DOHH2 (cell line): ENCODE data around the gene LHFPL6.

Experiments
- H3F3A ChIP-seq: fragments of 200-600 bp; sonication (generic), shearing (Covaris generic); 2 replicates; pipeline ENCODE4 v1.6.0; 2016; ENCODE audit warnings: antibody characterized with exemption, mild to moderate bottlenecking; ENCODE audit not compliant: control insufficient read depth, insufficient read depth
- H3K27ac ChIP-seq: fragments of 200-600 bp; sonication (generic); 2 replicates; pipeline ENCODE4 v1.5.1; 2014; ENCODE audit warnings: low read depth, mild to moderate bottlenecking, low read length, moderate library complexity
- H3K27me3 ChIP-seq: fragments of 200-600 bp; sonication (generic); 2 replicates; pipeline ENCODE4 v1.6.1; 2014; ENCODE audit warnings: mild to moderate bottlenecking, low read length, mixed read lengths; ENCODE audit not compliant: control insufficient read depth
- H3K36me3 ChIP-seq: fragments of 200-600 bp; sonication (generic); 2 replicates; pipeline ENCODE4 v1.6.1; 2014; ENCODE audit warnings: mild to moderate bottlenecking, low read length, moderate library complexity, mixed read lengths; ENCODE audit not compliant: control insufficient read depth
- H3K4me1 ChIP-seq: fragments of 200-600 bp; sonication (generic); 2 replicates; pipeline ENCODE4 v1.6.1; 2014; ENCODE audit warnings: mild to moderate bottlenecking, low read length, mixed read lengths; ENCODE audit not compliant: control insufficient read depth
- H3K4me2 ChIP-seq: fragments of 200-600 bp; sonication (generic); 2 replicates; pipeline ENCODE4 v1.6.0; 2014; ENCODE audit warnings: mild to moderate bottlenecking, low read length, moderate library complexity
- H3K4me3 ChIP-seq: fragments of 200-600 bp; sonication (generic); 2 replicates; pipeline ENCODE4 v1.5.1; 2014; ENCODE audit warnings: mild to moderate bottlenecking, low read length, mixed read lengths
- H3K79me2 ChIP-seq: fragments of 200-600 bp; sonication (generic); 2 replicates; pipeline ENCODE4 v1.6.1; 2014; ENCODE audit warnings: mild to moderate bottlenecking, low read length, mixed read lengths; ENCODE audit not compliant: control insufficient read depth
- H3K9me2 ChIP-seq: fragments of 200-600 bp; sonication (generic); replicated peaks from 2 replicates; pipeline ENCODE4 v1.6.1; 2014; ENCODE audit warnings: mild to moderate bottlenecking, low read length, mixed read lengths; ENCODE audit not compliant: control insufficient read depth
- H3K9me3 ChIP-seq: fragments of 200-600 bp; sonication (generic); 2 replicates; pipeline ENCODE4 v1.6.1; 2014; ENCODE audit warnings: antibody characterized with exemption, low read length, mixed read lengths; ENCODE audit not compliant: control insufficient read depth, insufficient read depth
- H4K20me1 ChIP-seq: fragments of 200-600 bp; sonication (generic); 2 replicates; pipeline ENCODE4 v1.6.0; 2014; ENCODE audit warnings: low read depth, mild to moderate bottlenecking, antibody characterized with exemption, low read length, moderate library complexity; ENCODE audit not compliant: control insufficient read depth, insufficient read depth
- CTCF ChIP-seq: fragments of 200-600 bp; sonication (generic); IDR thresholded peaks from one replicate; pipeline ENCODE4 v1.5.1; 2014; ENCODE audit warnings: antibody characterized with exemption, mild to moderate bottlenecking, low read depth, low read length; ENCODE audit not compliant: poor library complexity, severe bottlenecking
- EZH2phosphoT487 ChIP-seq: fragments of 200-600 bp; sonication (generic); IDR thresholded peaks from 2 replicates; pipeline ENCODE4 v1.6.1; 2017; ENCODE audit warnings: borderline replicate concordance, mild to moderate bottlenecking, antibody characterized with exemption, low read length, moderate library complexity, mixed read lengths

Gene LHFPL6

GRCh38 chr13:39405107-39405506 is 197.9 kb downstream of the LHFPL6 start:
- Histone ChIP-seq H3K27ac (no peak overlapping the region), H3K4me1 (peaks cover 16% of the 10 kb centered on the region)

GRCh38 chr13:39403106-39403505 is 199.9 kb downstream of the LHFPL6 start:
- Histone ChIP-seq H3K27ac (no peak overlapping the region), H3K4me1 (peaks cover 16% of the 10 kb centered on the region), H3K4me3 (no peak overlapping the region), H3K79me2 (peaks cover 7% of the 10 kb centered on the region; the same call in 1 of the 2 replicates), H3K4me2 (no peak overlapping the region), H3K36me3 (no peaks in the 10 kb centered on the region), H3F3A (no peaks in the 10 kb centered on the region), H4K20me1 (no peaks in the 10 kb centered on the region), H3K9me3 (no peaks in the 10 kb centered on the region), H3K9me2 (no peaks in the 10 kb centered on the region), H3K27me3 (no peaks in the 10 kb centered on the region)
- TF ChIP-seq CTCF (no peak), EZH2phosphoT487 (no peak)

More at GRCh38 chr13:39405107-39405506, 197.9 kb downstream of the LHFPL6 start:
- Histone ChIP-seq H3F3A (no peaks in the 10 kb centered on the region), H3K4me2 (no peak overlapping the region), H3K36me3 (no peaks in the 10 kb centered on the region), H3K79me2 (peaks cover 7% of the 10 kb centered on the region; the same call in 1 of the 2 replicates), H4K20me1 (no peaks in the 10 kb centered on the region), H3K4me3 (no peak overlapping the region), H3K9me3 (no peaks in the 10 kb centered on the region), H3K9me2 (no peaks in the 10 kb centered on the region), H3K27me3 (no peaks in the 10 kb centered on the region)
- no peak for TF ChIP-seq CTCF
- no peak for TF ChIP-seq EZH2phosphoT487

- Histone ChIP-seq H3K4me2 (no peak overlapping the region), H3K4me1 (peaks cover 19% of the 10 kb centered on the region)
Measured at GRCh38 chr13:39402221-39402970, 200.6 kb downstream of the LHFPL6 start.

More at GRCh38 chr13:39402221-39402970, 200.6 kb downstream of the LHFPL6 start:
- no peaks in the 10 kb centered on the region for H3K9me3 ChIP-seq
- no peaks in the 10 kb centered on the region for H4K20me1 ChIP-seq
- no peaks in the 10 kb centered on the region for H3F3A ChIP-seq
- no peaks in the 10 kb centered on the region for H3K36me3 ChIP-seq
- no peaks in the 10 kb centered on the region for H3K27me3 ChIP-seq
- H3K4me3 ChIP-seq, result no peak overlapping the region
- peaks cover 7% of the 10 kb centered on the region; the same call in 1 of the 2 replicates for H3K79me2 ChIP-seq
- TF ChIP-seq EZH2phosphoT487, result no peak
- no peak for TF ChIP-seq CTCF
- H3K27ac ChIP-seq, result no peak overlapping the region
- no peaks in the 10 kb centered on the region for H3K9me2 ChIP-seq
